Measurements from ENCODE around the gene SKP1. TPM values are rescaled to one million over a fixed set of nuclear protein-coding genes. Genes with fewer than 3 reads are reported as not detected.
"Not testable (repeated sequence)": the region's sequence is repeated elsewhere in the genome, so short reads cannot be mapped to it uniquely, and the experiment has no call there.

The SKP1 gene
- total RNA-seq, result 100 to 1,000 TPM; 206 to 236 TPM

DNA sequence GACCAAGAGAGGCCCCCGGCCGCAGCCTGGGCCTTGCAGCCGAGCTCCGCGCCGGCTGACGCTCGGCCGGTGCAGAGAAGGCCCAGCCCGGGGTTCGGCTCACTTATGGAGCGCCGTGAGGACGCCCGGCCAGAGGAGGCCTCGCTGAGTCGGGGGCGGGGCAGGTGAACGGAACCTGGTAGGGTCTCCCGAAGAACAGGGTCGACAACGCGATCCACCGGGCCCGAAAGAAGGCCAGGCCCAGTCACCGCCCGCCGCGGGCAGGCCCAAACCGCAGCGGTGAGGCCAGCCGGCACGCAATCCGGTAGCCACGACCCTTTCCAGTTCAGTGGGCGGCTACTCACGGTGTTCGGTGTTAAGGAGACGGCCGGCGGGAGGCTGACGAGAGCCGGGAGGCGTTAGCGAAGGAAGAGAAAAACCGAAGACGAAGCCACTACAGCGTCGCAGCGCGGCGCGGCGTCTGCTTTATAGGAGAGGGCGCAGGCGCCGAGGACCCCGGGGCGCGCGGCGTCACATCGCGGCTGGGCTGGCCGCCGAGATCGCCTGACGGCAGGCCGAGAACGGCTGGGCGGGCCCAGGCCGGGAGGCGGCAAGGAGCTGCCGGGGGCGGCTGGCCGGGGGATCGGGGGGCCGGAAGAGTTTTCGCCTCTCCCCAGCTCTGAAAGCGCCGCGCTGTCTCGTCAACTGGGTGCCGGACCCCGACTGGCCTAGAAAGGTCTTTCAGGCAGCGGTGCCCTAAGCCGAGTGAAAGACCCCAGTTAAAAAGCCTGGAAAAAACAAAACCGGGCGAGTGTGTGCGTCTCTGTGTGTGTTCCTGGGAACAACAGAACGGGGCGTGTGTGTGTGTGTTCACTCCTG lies at the start of gene SKP1:
SKP1 (minus strand) TSS at position 440 of the 858 bp plus-strand sequence. CDS start 2,928 bp downstream, outside the sequence.
- H3K27ac ChIP-seq, result peak within 1 kb of the TSS; percentile 98 to 99
- DNase-seq (ENCODE audit: low spot score) (peak; percentile 9), ATAC-seq (ENCODE audit: insufficient number of reproducible peaks, low FRiP score, low read depth) (peak; percentile 84)
- no peaks in the 10 kb centered on the region for H3K9me3 ChIP-seq
- H3K4me3 ChIP-seq, result peak within 1 kb of the TSS; percentile 98
- H3K27me3 ChIP-seq (replicated peaks; ENCODE audit: insufficient read depth), result no peaks in the 10 kb centered on the region
- H3K36me3 ChIP-seq, result peaks cover 8% of the 10 kb centered on the region
- peaks cover 17 to 36% of the 10 kb centered on the region in 2 donors for H3K4me1 ChIP-seq (ENCODE audit: control insufficient read depth in 1 of 2, low read depth in 2 of 2)
- TF ChIP-seq, protein P1, sequence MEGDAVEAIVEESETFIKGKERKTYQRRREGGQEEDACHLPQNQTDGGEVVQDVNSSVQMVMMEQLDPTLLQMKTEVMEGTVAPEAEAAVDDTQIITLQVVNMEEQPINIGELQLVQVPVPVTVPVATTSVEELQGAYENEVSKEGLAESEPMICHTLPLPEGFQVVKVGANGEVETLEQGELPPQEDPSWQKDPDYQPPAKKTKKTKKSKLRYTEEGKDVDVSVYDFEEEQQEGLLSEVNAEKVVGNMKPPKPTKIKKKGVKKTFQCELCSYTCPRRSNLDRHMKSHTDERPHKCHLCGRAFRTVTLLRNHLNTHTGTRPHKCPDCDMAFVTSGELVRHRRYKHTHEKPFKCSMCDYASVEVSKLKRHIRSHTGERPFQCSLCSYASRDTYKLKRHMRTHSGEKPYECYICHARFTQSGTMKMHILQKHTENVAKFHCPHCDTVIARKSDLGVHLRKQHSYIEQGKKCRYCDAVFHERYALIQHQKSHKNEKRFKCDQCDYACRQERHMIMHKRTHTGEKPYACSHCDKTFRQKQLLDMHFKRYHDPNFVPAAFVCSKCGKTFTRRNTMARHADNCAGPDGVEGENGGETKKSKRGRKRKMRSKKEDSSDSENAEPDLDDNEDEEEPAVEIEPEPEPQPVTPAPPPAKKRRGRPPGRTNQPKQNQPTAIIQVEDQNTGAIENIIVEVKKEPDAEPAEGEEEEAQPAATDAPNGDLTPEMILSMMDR (IDR thresholded peaks at IDR 0.05), result no peak

DNA sequence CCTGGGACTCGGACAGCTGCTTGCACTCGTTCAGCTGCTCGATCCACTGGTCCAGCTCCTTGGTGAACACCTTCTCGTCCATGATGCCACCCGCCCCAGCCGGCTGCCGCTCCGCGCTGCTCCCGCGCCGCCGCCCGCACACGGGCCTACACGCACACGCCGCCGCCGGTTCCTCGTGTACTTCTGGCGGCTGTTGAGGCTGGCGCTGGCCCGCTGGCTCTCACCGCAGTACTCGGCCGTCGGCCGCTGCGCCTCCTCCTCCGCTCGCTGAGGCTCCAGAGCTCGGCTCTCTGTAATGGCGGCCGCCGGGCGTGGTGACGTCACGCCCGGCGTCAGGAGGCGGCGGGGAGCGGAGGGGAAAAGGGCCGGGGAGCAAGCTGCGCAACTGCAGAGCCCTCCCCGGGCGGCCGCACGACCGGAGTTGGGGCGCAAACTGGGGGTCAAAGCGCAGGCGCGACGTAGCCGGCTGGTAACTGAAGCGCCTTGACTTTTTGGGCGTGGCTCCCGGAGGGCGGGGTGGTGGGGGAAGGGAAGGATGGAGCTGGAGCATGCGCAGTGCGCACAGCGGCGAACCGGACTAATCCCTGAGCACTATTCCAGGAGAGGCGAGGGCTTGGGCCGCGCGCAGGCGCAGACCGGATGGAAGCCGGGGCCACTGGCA lies 49.2 kb upstream of the SKP1 start, which contains the start of gene PPP2CA:
PPP2CA (minus strand) TSS at position 294 of the 661 bp plus-strand sequence; CDS start at position 82, 212 bp downstream.
- Histone ChIP-seq H3K27ac (peak within 1 kb of the TSS; percentile 100), H3K4me1 (ENCODE audit: control insufficient read depth in 1 of 2, low read depth in 2 of 2) (peaks cover 34 to 51% of the 10 kb centered on the region in 2 donors)
- TF ChIP-seq, protein P1 (IDR thresholded peaks at IDR 0.05), result no peak

DNA sequence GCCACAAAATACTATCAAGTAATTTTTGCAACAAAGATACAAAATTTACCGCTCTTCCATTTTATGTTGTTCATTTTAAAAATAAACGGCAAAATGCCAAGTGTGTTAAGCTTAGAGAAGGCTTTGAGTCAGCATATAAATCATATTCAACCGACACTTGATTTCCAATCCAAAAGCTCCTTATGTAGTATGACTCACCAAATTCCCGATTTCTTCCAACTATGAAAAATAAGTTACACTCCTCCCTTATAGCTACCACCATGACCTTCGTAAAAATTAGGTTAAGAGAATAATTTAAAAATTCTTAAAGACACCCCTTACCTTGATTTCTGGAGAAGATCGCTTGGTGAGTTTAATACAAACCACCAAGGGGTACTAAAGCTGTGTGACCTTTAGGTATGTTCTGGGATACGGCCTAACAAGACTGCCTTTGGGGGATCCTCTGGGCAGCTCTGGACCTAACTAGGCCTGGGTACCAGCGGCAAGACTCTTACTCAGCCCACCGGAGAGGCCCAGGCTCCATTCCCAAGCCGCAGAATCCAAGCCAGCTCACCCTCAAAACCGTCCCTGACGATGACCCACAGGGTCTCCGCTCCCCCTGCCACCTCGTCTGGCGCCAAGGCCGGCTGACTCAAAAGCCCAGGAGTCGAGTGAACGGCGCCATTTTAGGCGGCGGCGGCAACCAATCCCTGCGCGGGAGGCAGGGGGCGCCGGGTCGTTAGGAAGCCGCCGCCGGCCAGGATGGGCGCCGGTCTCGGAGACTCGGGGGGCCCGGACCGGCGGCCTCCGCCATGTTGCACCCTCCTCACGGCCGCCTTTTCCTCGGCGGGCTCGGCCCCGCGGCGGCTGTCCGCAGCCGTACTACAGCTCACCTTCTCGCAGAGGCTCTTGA lies 48.4 kb upstream of the SKP1 start:
- Histone ChIP-seq H3K4me1 (ENCODE audit: control insufficient read depth in 1 of 2, low read depth in 2 of 2) (peaks cover 40 to 58% of the 10 kb centered on the region in 2 donors), H3K27ac (peak overlapping the region; percentile 100), H3K9me3 (no peaks in the 10 kb centered on the region), H3K36me3 (no peaks in the 10 kb centered on the region), H3K27me3 (replicated peaks; ENCODE audit: insufficient read depth) (no peaks in the 10 kb centered on the region), H3K4me3 (peak overlapping the region; percentile 99)
- TF ChIP-seq, protein P1 (IDR thresholded peaks at IDR 0.05), result no peak
- DNase-seq (ENCODE audit: low spot score), result peak; percentile 15
- ATAC-seq (ENCODE audit: insufficient number of reproducible peaks, low FRiP score, low read depth), result peak; percentile 34

More for the DNA sequence above, 49.2 kb upstream of the SKP1 start, which contains the start of gene PPP2CA:
- DNase-seq (ENCODE audit: low spot score) (peak; percentile 82), ATAC-seq (ENCODE audit: insufficient number of reproducible peaks, low FRiP score, low read depth) (peak; percentile 93)
- H3K9me3 ChIP-seq, result no peaks in the 10 kb centered on the region
- H3K4me3 ChIP-seq, result peak within 1 kb of the TSS; percentile 99
- H3K36me3 ChIP-seq, result no peaks in the 10 kb centered on the region
- no peaks in the 10 kb centered on the region for H3K27me3 ChIP-seq (replicated peaks; ENCODE audit: insufficient read depth)

DNA sequence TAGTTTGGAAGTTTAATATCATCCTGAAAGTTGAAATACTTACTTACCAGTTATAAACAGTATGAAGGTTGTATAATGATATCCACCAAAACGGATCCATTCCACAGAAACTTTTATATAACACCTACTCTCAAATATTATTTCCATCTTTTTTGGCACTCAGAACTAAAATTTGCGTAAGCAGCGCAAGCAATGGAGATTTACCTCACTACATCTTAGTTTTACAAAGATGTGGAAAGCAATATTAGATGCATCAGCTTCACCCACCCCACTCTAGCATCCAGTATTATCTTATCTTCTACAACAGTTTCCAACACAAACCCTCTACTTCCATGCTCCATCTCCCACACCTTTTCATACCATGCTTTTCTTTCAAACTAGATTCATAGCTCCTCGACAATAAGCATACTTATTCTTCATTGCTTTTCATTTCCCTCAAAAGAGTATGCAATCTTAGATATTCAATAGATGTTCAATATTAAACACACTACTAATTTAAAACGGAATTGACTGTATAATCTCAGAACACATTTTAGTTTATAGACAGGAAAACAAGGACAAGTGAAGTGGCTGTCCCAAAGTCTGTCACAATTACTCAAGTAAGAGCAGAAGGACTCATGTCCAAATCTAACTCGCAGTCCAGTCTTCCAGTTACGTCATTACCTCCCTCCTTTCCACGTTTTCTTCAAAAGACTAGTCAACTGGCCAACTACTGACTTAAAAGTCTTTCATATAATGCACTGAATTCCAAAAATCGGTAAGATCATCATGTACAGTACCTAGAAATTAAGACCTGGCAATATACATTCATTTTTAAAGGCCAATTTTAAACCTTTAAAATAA lies 46.9 kb upstream of the SKP1 start:
- Histone ChIP-seq H3K4me1 (ENCODE audit: control insufficient read depth in 1 of 2, low read depth in 2 of 2) (peaks cover 42 to 74% of the 10 kb centered on the region in 2 donors), H3K27ac (peak overlapping the region in 1 of 2 donors; percentile 100), H3K9me3 (no peaks in the 10 kb centered on the region), H3K36me3 (no peaks in the 10 kb centered on the region), H3K4me3 (peak overlapping the region; percentile 99), H3K27me3 (replicated peaks; ENCODE audit: insufficient read depth) (no peaks in the 10 kb centered on the region)
- TF ChIP-seq, protein P1 (IDR thresholded peaks at IDR 0.05), result no peak
- ATAC-seq (ENCODE audit: insufficient number of reproducible peaks, low FRiP score, low read depth) (no peak), DNase-seq (ENCODE audit: low spot score) (no peak)

DNA sequence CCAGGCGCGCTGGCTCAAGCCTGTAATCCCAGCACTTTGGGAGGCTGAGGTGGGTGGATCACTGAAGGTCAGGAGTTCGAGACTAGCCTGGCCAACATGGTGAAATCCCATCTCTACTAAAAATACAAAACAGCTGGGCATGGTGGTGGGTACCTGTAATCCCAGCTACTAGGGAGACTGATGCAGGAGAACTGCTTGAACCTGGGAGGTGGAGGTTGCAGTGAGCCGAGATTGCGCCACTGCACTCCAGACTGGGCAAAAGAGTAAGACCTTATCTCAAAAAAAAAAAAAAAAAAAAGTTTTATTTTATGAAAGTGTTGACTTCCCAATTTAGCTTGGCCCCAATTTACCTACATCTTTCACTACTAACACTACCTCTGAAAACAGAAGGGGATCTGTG lies 44.9 kb upstream of the SKP1 start:
- H3K36me3 ChIP-seq; DNase-seq (ENCODE audit: low spot score); H3K9me3 ChIP-seq; H3K4me3 ChIP-seq; H3K27me3 ChIP-seq (replicated peaks; ENCODE audit: insufficient read depth); ATAC-seq (ENCODE audit: insufficient number of reproducible peaks, low FRiP score, low read depth); H3K27ac ChIP-seq: not testable (repeated sequence)
- peaks cover 40 to 75% of the 10 kb centered on the region in 2 donors for H3K4me1 ChIP-seq (ENCODE audit: control insufficient read depth in 1 of 2, low read depth in 2 of 2)

Data from thoracic aorta (tissue), 2 donors.